CD4-positive, alpha-beta T cell treated with Interleukin-2 at 100 ng/mL for 4 hours (primary cell): ENCODE results near the gene PPP3CA.
A peak's percentile ranks its signal among the peaks of the same experiment; 100 is the strongest.

Experiments used
- DNase-seq: peaks from one replicate; pipeline ENCODE4 v3.0.0-alpha.2; 2020; ENCODE audit warnings: low spot score

Gene PPP3CA

GRCh38 chr4:101175896-101176676 is 171.2 kb downstream of the PPP3CA start:
- DNase-seq: no peak

GRCh38 chr4:101174679-101175345 is 172.5 kb downstream of the PPP3CA start:
- no peak for DNase-seq

- no peak for DNase-seq
These were observed 175.0 kb downstream of the PPP3CA start for GRCh38 chr4:101172369-101172768.

- no peak for DNase-seq
These were observed 175.6 kb downstream of the PPP3CA start for GRCh38 chr4:101171747-101172146.

- peak; percentile 66 for DNase-seq
These were observed 178.0 kb downstream of the PPP3CA start for GRCh38 chr4:101169044-101170014.

- no peak for DNase-seq
These were observed 183.4 kb downstream of the PPP3CA start for GRCh38 chr4:101163936-101164335.

GRCh38 chr4:101162990-101163380 is 184.3 kb downstream of the PPP3CA start:
- DNase-seq: no peak

GRCh38 chr4:101160792-101161592 is 186.3 kb downstream of the PPP3CA start:
- no peak for DNase-seq

GRCh38 chr4:101158507-101158906 is 188.8 kb downstream of the PPP3CA start:
- DNase-seq: no peak

- DNase-seq: no peak
These were observed 189.2 kb downstream of the PPP3CA start for GRCh38 chr4:101158134-101158482.

GRCh38 chr4:101157415-101158133 is 189.8 kb downstream of the PPP3CA start:
- DNase-seq: no peak

- DNase-seq: no peak
These were observed 190.6 kb downstream of the PPP3CA start for GRCh38 chr4:101156619-101157310.

- no peak for DNase-seq
These were observed 191.4 kb downstream of the PPP3CA start for GRCh38 chr4:101155945-101156344.

GRCh38 chr4:101155368-101155767 is 192.0 kb downstream of the PPP3CA start:
- DNase-seq: no peak

GRCh38 chr4:101153653-101154052 is 193.7 kb downstream of the PPP3CA start:
- DNase-seq: no peak

GRCh38 chr4:101152521-101152920 is 194.8 kb downstream of the PPP3CA start:
- DNase-seq: no peak

- no peak for DNase-seq
These were observed 198.8 kb downstream of the PPP3CA start for GRCh38 chr4:101148551-101148950.

- no peak for DNase-seq
These were observed 200.0 kb downstream of the PPP3CA start for GRCh38 chr4:101147283-101147682.

- DNase-seq: no peak
These were observed 202.3 kb downstream of the PPP3CA start for GRCh38 chr4:101145021-101145420.

- DNase-seq: no peak
These were observed 205.1 kb downstream of the PPP3CA start for GRCh38 chr4:101142259-101142658.
